PC-3 (cell line): ENCODE measurements around the gene RPS15.

Experiments
- EZH2 ChIP-seq: fragments of 300-600 bp; sonication (generic); IDR thresholded peaks from one replicate; pipeline ENCODE4 v1.6.1; 2017; ENCODE audit warnings: antibody characterized with exemption, mild to moderate bottlenecking, low read length; ENCODE audit not compliant: unreplicated experiment
- EZH2phosphoT487 ChIP-seq: fragments of 300-600 bp; sonication (generic); IDR thresholded peaks from 2 replicates; pipeline ENCODE4 v1.6.1; 2018; ENCODE audit warnings: mild to moderate bottlenecking, antibody characterized with exemption, low read length, borderline replicate concordance
- TF ChIP-seq, protein P1 (sequence below): fragments of 300-600 bp; sonication (generic); conservative IDR thresholded peaks from 2 replicates; pipeline ENCODE4 v1.5.1; 2017; ENCODE audit warnings: antibody characterized with exemption, low read depth, mild to moderate bottlenecking, low read length

DNA sequence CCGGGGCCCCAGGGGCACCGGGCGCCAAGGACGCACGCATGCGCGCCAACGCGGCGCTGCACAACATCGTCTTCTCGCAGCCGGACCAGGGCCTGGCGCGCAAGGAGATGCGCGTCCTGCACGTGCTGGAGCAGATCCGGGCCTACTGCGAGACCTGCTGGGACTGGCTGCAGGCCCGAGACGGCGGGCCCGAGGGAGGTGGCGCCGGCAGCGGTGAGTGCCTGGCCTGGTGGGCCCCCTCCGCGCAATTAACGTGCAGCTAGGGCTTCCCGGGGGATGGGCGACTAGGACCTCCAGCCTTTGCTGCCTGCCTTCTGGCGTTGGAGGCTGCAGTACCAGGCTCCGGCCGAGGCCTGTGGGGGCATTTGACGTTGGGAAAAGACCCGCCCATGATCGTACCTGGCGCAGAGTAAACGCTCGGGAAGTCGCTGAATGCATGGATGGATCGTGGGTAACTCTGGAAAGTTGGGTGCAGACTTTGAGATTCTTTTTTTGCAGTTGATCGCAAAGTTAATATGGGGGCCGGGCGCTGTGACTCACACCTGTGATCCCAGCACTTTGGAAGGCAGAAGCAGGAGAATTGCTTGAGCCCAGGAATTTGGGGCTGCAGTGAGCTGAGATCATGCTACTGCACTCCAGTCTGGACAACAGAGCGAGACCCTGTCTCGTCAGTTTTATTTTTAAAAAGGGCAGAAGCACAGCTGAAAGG is 19.0 kb downstream of the RPS15 start:
- TF ChIP-seq, protein P1, sequence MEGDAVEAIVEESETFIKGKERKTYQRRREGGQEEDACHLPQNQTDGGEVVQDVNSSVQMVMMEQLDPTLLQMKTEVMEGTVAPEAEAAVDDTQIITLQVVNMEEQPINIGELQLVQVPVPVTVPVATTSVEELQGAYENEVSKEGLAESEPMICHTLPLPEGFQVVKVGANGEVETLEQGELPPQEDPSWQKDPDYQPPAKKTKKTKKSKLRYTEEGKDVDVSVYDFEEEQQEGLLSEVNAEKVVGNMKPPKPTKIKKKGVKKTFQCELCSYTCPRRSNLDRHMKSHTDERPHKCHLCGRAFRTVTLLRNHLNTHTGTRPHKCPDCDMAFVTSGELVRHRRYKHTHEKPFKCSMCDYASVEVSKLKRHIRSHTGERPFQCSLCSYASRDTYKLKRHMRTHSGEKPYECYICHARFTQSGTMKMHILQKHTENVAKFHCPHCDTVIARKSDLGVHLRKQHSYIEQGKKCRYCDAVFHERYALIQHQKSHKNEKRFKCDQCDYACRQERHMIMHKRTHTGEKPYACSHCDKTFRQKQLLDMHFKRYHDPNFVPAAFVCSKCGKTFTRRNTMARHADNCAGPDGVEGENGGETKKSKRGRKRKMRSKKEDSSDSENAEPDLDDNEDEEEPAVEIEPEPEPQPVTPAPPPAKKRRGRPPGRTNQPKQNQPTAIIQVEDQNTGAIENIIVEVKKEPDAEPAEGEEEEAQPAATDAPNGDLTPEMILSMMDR, result no peak
- TF ChIP-seq EZH2 (no peak), EZH2phosphoT487 (no peak)
